Measurements from ENCODE around the gene ASIC2.

The ASIC2 gene

GRCh38 chr17:32964541-32964940 is 328.6 kb downstream of the ASIC2 start:
- H3K27ac ChIP-seq (ENCODE audit: low read depth, low read length), result no peak overlapping the region
- no peaks in the 10 kb centered on the region for H3K4me1 ChIP-seq (ENCODE audit: control insufficient read depth, insufficient read depth, low read length, unreplicated experiment)
- no peak overlapping the region for H2AFZ ChIP-seq (ENCODE audit: low read length, unreplicated experiment)
- H3K27me3 ChIP-seq (ENCODE audit: insufficient read depth, low read length), result peaks cover 43% of the 10 kb centered on the region
- H3K36me3 ChIP-seq (ENCODE audit: insufficient read depth, low read length), result no peaks in the 10 kb centered on the region
- H3K4me3 ChIP-seq (ENCODE audit: low read depth, low read length), result no peak overlapping the region
- no peaks in the 10 kb centered on the region for H3K79me2 ChIP-seq (ENCODE audit: control insufficient read depth, insufficient read depth, low read length, unreplicated experiment)

All from ACC112 (cell line).